Natural killer cell (primary cell): ENCODE data around the gene GSC. TPM values are rescaled to one million over a fixed set of nuclear protein-coding genes. Genes with fewer than 3 reads are reported as not detected.
"Not testable (repeated sequence)": the region's sequence is repeated elsewhere in the genome, so short reads cannot be mapped to it uniquely, and the experiment has no call there.

Experiments
- ATAC-seq, 3 donors: fragments of 150-1000 bp in 2 of 3; fragments of 200-7000 bp in 1 of 3; cut with Tn5 transposase; 1 replicate in 1 of 3; 2 replicates in 2 of 3; pipeline ENCODE4 v1.10.0; 2021; ENCODE audit warnings: mild to moderate bottlenecking in 2 of 3, moderate library complexity in 2 of 3
- DNase-seq, 2 donors: peaks; one replicate each; pipeline versions ENCODE4 v3.0.0 to v3.0.0-alpha.2; 2013 to 2021; ENCODE audit warnings: mixed read lengths in 1 of 2
- H3K27ac ChIP-seq: one replicate; pipeline ENCODE4 v1.5.1; 2013; ENCODE audit warnings: mild to moderate bottlenecking, low read length
- H3K27me3 ChIP-seq: one replicate; pipeline ENCODE4 v1.6.1; 2013; ENCODE audit warnings: low read length; ENCODE audit not compliant: control insufficient read depth, insufficient read depth
- H3K36me3 ChIP-seq: one replicate; pipeline ENCODE4 v1.6.1; 2013; ENCODE audit warnings: low read length; ENCODE audit not compliant: control insufficient read depth, insufficient read depth
- H3K4me1 ChIP-seq: one replicate; pipeline ENCODE4 v1.6.1; 2013; ENCODE audit warnings: low read length; ENCODE audit not compliant: control insufficient read depth, insufficient read depth
- H3K4me3 ChIP-seq: one replicate; pipeline ENCODE4 v1.5.1; 2013; ENCODE audit warnings: low read length
- H3K9me3 ChIP-seq: one replicate; pipeline ENCODE4 v1.6.1; 2013; ENCODE audit warnings: low read length; ENCODE audit not compliant: control insufficient read depth, insufficient read depth
- H3K27ac Mint-ChIP-seq, 2 donors: one replicate each; pipeline ENCODE4 v1.8.0; 2022; ENCODE audit warnings: mild to moderate bottlenecking in 2 of 2, mixed read lengths in 2 of 2, moderate library complexity in 1 of 2
- H3K27me3 Mint-ChIP-seq, 2 donors: one replicate each; pipeline ENCODE4 v1.8.0; 2022; ENCODE audit warnings: low read depth in 2 of 2, mixed read lengths in 2 of 2
- H3K36me3 Mint-ChIP-seq: one replicate; pipeline ENCODE4 v1.8.0; 2022; ENCODE audit warnings: mixed read lengths
- H3K4me1 Mint-ChIP-seq, 2 donors: one replicate each; pipeline ENCODE4 v1.8.0; 2022; ENCODE audit warnings: mixed read lengths in 2 of 2
- H3K4me3 Mint-ChIP-seq: one replicate; pipeline ENCODE4 v1.8.0; 2022; ENCODE audit warnings: mild to moderate bottlenecking, moderate library complexity, mixed read lengths
- H3K9me3 Mint-ChIP-seq, 2 donors: one replicate each; pipeline ENCODE4 v1.8.0; 2022; ENCODE audit warnings: mixed read lengths in 2 of 2
- CTCF ChIP-seq: fragments of 200-600 bp; IDR thresholded peaks from one replicate; pipeline ENCODE4 v1.8.0; 2022; ENCODE audit warnings: antibody characterized with exemption
- WGBS: methylation state at CpG from one replicate; pipeline ENCODE4 v1.1.7; 2013; ENCODE audit warnings: missing lambda C conversion rate; ENCODE audit not compliant: insufficient coverage; 5-methylcytosine and 5-hydroxymethylcytosine counted together
- intact Hi-C: fragments of 100-400 bp; cut with micrococcal nuclease; formaldehyde crosslinking; loops from one replicate; pipeline ENCODE4 v1.14.2; 2022
- total RNA-seq, 4 donors: library from RNA; stranded (reverse); fragments of 120-200 nt in 1 of 4; gene quantifications; one replicate each; pipeline versions ENCODE4 v1.2.3 to v1.2.4, GENCODE V29; 2013 to 2022

The GSC gene
- total RNA-seq, 3 donors from 2014 or later (not counting 1 experiment from before 2014, with no cell fraction given): 0.28 to 2.1 (median 0.77) TPM

DNA sequence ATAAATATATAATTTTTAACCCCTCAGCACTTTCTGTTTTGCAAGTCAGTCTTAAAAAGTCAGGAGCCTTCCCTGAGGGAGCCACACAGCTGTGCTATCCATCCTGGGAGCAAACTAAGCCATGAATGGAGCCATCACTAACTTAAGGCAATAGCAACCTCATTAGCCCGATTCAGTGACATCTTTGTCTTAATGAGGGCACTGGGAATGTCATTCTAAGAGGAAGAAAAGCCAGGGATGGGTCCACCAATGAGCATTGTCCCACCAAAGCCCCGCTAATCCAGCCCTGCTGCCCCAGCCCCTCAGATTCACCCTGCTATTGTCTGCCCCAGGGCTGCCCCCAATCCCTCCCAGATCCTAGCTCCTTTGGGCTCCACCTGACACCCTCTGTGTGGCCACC is 19.5 kb downstream of the GSC start:
- Mint-ChIP-seq H3K9me3 (no peaks in the 10 kb centered on the region), H3K27ac (no peak overlapping the region), H3K36me3 (no peaks in the 10 kb centered on the region), H3K4me1 (no peaks in the 10 kb centered on the region), H3K4me3 (no peak overlapping the region), H3K27me3 (peaks cover 0 to 7% of the 10 kb centered on the region in 2 donors)
- H3K9me3 ChIP-seq: no peaks in the 10 kb centered on the region
- TF ChIP-seq CTCF: no peak
- no peak overlapping the region for H3K4me3 ChIP-seq
- H3K36me3 ChIP-seq: no peaks in the 10 kb centered on the region
- WGBS: 73% methylated on average over 2 of the region's 2 CpGs
- no peaks in the 10 kb centered on the region for H3K4me1 ChIP-seq
- H3K27ac ChIP-seq: no peak overlapping the region
- H3K27me3 ChIP-seq: no peaks in the 10 kb centered on the region
- no peak for ATAC-seq
- DNase-seq: no peak
- intact Hi-C loops: no loop called here

- Histone ChIP-seq H3K36me3 (no peaks in the 10 kb centered on the region), H3K4me1 (no peaks in the 10 kb centered on the region), H3K4me3 (no peak overlapping the region), H3K9me3 (no peaks in the 10 kb centered on the region), H3K27ac (no peak overlapping the region), H3K27me3 (no peaks in the 10 kb centered on the region)
- Mint-ChIP-seq H3K4me1 (no peaks in the 10 kb centered on the region), H3K9me3 (no peaks in the 10 kb centered on the region), H3K27ac (no peak overlapping the region), H3K4me3 (no peak overlapping the region), H3K36me3 (no peaks in the 10 kb centered on the region), H3K27me3 (peaks cover 0 to 7% of the 10 kb centered on the region in 2 donors)
- TF ChIP-seq CTCF: no peak
- 32% methylated on average over 11 of the region's 11 CpGs for WGBS
- DNase-seq (peak in 1 of 2 donors; percentile 25), ATAC-seq (peak in 1 of 3 donors; percentile 36)
- intact Hi-C loops: no loop called here
These were observed 21.1 kb downstream of the GSC start for GRCh38 chr14:94748667-94749347.

GRCh38 chr14:94747739-94748138 is 22.2 kb downstream of the GSC start:
- no peaks in the 10 kb centered on the region for H3K4me1 ChIP-seq
- Mint-ChIP-seq H3K36me3 (no peaks in the 10 kb centered on the region), H3K4me3 (no peak overlapping the region), H3K27me3 (peaks cover 0 to 7% of the 10 kb centered on the region in 2 donors), H3K9me3 (no peaks in the 10 kb centered on the region), H3K27ac (no peak overlapping the region), H3K4me1 (no peaks in the 10 kb centered on the region)
- no peak overlapping the region for H3K4me3 ChIP-seq
- no peak for ATAC-seq
- no peak overlapping the region for H3K27ac ChIP-seq
- no peak for TF ChIP-seq CTCF
- WGBS: 57% methylated on average over 3 of the region's 3 CpGs
- no peak for DNase-seq
- H3K9me3 ChIP-seq: no peaks in the 10 kb centered on the region
- no peaks in the 10 kb centered on the region for H3K36me3 ChIP-seq
- intact Hi-C loops: no loop called here
- no peaks in the 10 kb centered on the region for H3K27me3 ChIP-seq

DNA sequence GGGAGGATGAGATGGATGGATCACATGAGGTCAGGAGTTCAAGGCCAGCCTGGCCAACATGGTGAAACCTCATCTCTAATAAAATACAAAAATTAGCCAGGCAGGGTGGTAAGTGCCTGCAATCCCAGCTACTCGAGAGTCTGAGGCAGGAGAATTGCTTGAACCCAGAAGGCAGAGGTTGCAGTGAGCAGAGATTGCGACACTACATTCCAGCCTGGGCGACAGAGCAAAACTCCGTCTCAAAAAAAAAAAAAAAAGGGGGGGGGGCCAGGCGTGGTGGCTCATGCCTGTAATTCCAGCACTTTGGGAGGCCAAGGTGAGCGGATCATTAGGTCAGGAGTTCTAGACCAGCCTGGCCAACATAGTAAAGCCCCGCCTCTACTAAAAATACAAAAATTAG is 22.8 kb downstream of the GSC start:
- H3K27me3 Mint-ChIP-seq, H3K36me3 Mint-ChIP-seq, H3K27ac ChIP-seq, H3K4me1 Mint-ChIP-seq, DNase-seq, intact Hi-C loops, H3K27me3 ChIP-seq, H3K4me3 ChIP-seq, H3K27ac Mint-ChIP-seq, H3K9me3 Mint-ChIP-seq, H3K9me3 ChIP-seq, H3K4me1 ChIP-seq, H3K4me3 Mint-ChIP-seq, H3K36me3 ChIP-seq, ATAC-seq: not testable (repeated sequence)
- WGBS: 94% methylated on average over 6 of the region's 7 CpGs
